Fibroblast of the conjunctiva (primary cell): ENCODE measurements around the gene EHD4.
A peak's percentile ranks its signal among the peaks of the same experiment; 100 is the strongest.

Experiments used
- DNase-seq: peaks from one replicate; pipeline ENCODE4 v3.0.0-alpha.2; 2010; ENCODE audit warnings: low read depth

The EHD4 gene

GRCh38 chr15:41919201-41919820 lies 53.0 kb downstream of the EHD4 start:
- no peak for DNase-seq

GRCh38 chr15:41918506-41919126 lies 53.7 kb downstream of the EHD4 start:
- no peak for DNase-seq

GRCh38 chr15:41917767-41918430 lies 54.5 kb downstream of the EHD4 start:
- no peak for DNase-seq

GRCh38 chr15:41915255-41915994 lies 56.9 kb downstream of the EHD4 start:
- DNase-seq: no peak

GRCh38 chr15:41914411-41914810 lies 57.9 kb downstream of the EHD4 start:
- no peak for DNase-seq

GRCh38 chr15:41913256-41913655 lies 59.1 kb downstream of the EHD4 start:
- DNase-seq: no peak

- no peak for DNase-seq
Measured at GRCh38 chr15:41911691-41912345, 60.5 kb downstream of the EHD4 start.

GRCh38 chr15:41908736-41909461 lies 63.5 kb downstream of the EHD4 start:
- no peak for DNase-seq

GRCh38 chr15:41907141-41907540 lies 65.2 kb downstream of the EHD4 start:
- DNase-seq: no peak

- DNase-seq: no peak
Measured at GRCh38 chr15:41906608-41907007, 65.7 kb downstream of the EHD4 start.

- DNase-seq: no peak
Measured at GRCh38 chr15:41905036-41905793, 67.1 kb downstream of the EHD4 start.

GRCh38 chr15:41904541-41905005 lies 67.8 kb downstream of the EHD4 start:
- peak; percentile 30 for DNase-seq

- DNase-seq: no peak
Measured at GRCh38 chr15:41903782-41904181, 68.6 kb downstream of the EHD4 start.

GRCh38 chr15:41901431-41901830 lies 70.9 kb downstream of the EHD4 start:
- DNase-seq: no peak

- DNase-seq: no peak
Measured at GRCh38 chr15:41900526-41901380, 71.6 kb downstream of the EHD4 start.

- DNase-seq: no peak
Measured at GRCh38 chr15:41899854-41900442, 72.4 kb downstream of the EHD4 start.

- no peak for DNase-seq
Measured at GRCh38 chr15:41897363-41897799, 75.0 kb downstream of the EHD4 start.

- no peak for DNase-seq
Measured at GRCh38 chr15:41896566-41896965, 75.8 kb downstream of the EHD4 start.

- DNase-seq: no peak
Measured at GRCh38 chr15:41895957-41896356, 76.4 kb downstream of the EHD4 start.
